T47D (cell line): ENCODE data around the gene SAPCD2.

Experiments used
- DNase-seq, 2 experiments: peaks; one replicate each; pipeline versions ENCODE4 v3.0.0 to v3.0.0-alpha.2; 2011 to 2012; ENCODE audit warnings: low read depth in 1 of 2, low spot score in 1 of 2
- JUND ChIP-seq: IDR thresholded peaks from 2 replicates; pipeline ENCODE4 v1.6.1; 2012; ENCODE audit warnings: low read depth
- in situ Hi-C: cut with HindIII; loops from 2 replicates; pipeline ENCODE4 v1.10.0; 2016; ENCODE audit warnings: low sequenced_read_pairs, low pct_unique_long_range_greater_than_20kb

Gene SAPCD2

DNA sequence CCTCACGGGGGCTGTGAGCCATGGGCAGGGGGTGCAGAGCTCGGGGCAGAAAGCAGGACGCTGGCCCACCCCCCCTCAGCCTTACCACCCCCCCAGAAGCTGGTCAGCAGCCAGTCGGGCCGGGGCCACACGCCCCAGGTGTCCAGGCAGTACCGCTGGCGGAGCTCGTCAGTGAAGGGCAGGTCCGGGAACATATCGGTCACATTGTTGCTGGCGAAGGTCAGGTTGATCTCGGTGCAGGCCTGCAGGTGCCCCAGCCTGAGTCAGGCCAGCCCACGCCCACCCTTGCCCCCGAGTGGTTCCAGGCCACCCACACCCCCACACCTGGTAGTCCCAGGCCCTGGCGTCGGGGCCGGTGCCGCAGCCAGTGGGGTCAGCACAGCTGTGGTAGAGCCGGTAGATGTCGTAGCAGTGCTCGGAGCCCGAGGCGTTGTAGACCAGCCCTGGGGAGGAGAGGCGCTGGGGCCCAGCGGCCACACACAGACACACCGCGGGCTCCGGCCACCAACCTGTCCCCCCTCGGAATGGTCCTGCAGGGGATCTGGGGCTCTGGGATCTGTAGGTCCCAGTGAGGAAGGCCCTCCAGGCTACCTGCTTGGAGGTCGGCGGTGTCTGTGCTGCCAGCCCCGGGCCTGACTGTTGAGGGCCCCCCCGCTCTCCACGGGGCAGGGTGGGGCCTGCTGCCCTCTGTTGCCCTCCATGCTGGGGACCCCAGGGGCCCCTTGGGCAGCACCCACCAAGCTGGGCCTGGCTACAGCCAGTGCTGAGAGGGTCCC is 41.6 kb upstream of the SAPCD2 start:
- no peak for DNase-seq
- no peak for TF ChIP-seq JUND
- in situ Hi-C loops, result no loop called here

DNA sequence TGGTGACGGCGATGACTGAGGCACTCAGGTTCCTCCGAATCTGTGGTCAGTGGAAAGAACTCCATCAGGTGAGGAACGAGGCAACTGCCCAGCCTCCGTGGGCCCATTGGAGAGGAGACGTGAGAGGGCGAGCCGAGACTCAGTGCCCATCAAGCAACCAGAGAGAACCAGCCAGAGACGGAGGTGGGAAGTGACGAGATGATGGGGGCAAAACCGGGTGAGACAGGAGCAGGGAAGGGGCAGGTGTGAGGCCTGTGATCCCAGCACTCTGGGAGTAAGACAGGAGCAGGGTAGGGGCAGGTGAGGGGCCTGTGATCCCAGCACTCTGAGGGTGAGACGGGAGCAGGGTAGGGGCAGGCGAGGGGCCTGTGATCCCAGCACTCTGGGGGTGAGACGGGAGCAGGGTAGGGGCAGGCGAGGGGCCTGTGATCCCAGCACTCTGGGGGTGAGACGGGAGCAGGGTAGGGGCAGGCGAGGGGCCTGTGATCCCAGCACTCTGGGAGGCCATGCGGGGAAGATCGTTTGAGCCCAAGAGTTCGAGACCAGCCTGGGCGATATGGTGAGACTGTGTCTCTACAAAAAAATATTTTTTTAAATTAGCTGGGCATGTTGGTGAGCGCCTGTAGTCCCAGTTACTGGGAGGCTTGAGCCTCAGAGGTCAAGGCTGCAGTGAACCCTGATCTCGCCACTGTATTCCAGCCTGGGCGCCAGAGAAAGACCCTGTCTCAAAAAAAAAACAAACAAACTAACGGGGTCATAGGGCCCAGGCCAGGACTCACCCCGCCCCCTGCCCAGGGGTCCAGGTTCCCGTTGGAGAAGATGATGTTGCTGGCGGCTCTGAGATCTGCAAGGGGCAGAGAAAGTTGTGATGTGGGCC is 40.8 kb upstream of the SAPCD2 start:
- in situ Hi-C loops, result no loop called here
- TF ChIP-seq JUND, result no peak
- DNase-seq, result no peak

DNA sequence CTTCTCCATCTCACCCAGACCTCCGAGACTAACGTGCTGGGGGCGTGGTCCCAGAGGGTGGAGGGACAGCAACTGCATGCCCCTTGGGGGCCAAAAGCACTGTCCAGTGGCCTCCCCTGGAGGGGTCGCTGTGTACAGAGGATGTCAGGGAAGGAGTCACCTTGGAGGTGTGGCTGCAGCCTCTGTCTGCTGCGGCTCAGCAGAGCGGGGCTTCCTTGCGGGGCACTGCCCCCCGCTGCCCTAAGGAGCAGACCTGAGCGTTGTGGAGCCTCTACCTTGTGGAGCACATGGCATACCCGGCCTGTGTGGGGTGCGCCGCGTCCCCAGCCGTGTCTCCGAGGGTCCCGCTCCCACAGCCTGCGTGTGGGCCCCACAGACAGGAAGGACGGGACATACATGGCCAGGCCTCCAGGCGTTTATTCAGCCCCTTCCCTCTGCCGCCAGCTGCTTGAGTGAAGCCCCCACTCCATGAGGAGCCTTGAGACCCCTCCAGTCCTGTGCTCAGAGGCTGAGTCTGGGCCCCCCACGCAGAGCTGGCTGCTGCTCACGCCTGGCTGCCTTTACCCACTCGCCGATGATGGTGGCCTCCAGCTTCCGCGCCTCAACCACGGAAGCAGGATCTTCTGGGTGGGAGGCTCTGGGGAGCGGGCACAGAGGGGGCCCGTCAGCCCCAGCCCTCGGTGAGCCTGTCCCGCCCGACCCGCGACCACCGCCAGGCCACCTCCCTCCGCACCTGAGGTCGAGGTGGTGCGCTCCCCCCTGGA is 40.0 kb upstream of the SAPCD2 start:
- DNase-seq, result no peak
- in situ Hi-C loops, result no loop called here
- no peak for TF ChIP-seq JUND

DNA sequence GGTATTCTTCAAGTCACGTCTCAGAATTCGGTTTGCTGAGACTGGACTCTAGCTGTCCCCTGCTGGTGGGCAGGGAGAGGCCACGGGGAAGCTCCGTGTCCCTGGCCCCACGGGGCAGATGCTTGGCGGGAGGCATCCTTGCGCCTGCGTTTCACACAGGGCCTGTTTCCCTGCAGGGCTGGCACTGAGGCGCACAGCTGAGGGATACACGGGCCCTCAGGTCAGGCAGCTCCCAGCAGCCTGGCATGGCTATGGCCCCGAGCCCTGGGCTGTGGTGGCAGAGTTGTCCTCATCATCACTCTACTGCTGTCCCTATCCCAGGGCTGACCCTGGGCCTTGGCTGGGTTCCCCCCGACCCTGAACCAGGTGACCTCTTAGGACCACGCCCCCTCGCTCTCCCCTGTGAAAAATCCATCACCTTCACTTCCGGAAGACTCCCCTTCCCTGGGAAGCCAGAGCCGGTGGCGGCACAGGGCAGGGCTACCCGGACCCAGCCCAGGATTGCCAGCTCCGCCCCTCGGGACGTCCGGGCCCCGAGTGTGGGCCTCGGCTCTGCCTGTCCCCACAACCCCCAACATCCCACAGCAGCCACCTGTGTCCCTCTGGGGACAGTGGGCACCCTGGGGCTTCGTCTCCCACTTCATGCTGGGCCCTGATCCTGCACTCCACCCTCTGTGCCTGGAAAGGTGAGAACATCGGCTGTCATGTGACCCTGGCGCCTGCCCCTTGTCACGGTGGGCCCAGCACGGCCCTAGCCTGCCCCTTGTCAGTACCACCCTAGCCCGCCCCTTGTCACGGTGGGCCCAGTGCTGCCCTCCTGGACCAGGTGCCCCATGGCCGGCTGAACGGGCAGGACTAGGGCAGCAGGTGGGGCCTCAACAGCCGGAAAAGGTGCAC is 39.1 kb upstream of the SAPCD2 start:
- in situ Hi-C loops, result no loop called here
- no peak for DNase-seq
- TF ChIP-seq JUND, result no peak

DNA sequence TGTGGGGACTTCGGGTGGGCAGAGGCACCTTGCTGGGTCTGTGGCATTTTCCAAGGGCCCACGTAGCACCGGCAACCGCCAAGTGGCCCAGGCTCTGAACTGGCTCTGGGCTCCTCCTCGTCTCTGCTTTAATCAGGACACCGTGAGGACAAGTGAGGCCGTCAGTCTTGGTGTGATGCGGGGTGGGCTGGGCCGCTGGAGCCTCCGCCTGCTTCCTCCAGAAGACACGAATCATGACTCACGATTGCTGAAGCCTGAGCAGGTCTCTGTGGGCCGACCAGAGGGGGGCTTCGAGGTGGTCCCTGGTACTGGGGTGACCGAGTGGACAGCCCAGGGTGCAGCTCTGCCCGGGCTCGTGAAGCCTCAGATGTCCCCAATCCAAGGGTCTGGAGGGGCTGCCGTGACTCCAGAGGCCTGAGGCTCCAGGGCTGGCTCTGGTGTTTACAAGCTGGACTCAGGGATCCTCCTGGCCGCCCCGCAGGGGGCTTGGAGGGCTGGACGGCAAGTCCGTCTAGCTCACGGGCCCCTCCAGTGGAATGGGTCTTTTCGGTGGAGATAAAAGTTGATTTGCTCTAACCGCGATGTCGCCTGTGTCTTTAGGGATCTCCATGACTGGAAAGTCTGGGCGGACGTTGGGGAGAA is 38.4 kb upstream of the SAPCD2 start:
- in situ Hi-C loops, result no loop called here
- no peak for TF ChIP-seq JUND
- DNase-seq, result no peak

DNA sequence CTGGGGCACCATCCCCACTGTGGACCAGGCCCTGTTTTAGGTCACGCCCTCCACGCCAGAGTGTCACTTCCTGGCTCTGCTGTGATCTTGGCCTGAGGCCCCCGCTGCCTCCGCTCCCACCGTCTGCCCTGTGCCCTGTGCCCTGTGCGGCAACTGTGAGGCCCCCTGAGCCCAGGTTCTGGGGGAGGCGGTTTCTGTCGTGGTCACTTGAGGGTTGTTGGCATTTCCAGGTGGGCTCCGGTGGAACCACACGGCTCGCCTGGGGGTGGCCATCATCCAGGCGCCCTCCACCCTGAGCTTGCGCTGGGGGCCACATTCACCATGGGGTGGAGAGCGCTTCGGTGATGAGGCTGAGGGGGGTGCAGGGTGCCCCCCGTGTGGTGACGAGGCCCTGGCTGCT is 37.6 kb upstream of the SAPCD2 start:
- no peak for TF ChIP-seq JUND
- in situ Hi-C loops, result no loop called here
- no peak for DNase-seq

DNA sequence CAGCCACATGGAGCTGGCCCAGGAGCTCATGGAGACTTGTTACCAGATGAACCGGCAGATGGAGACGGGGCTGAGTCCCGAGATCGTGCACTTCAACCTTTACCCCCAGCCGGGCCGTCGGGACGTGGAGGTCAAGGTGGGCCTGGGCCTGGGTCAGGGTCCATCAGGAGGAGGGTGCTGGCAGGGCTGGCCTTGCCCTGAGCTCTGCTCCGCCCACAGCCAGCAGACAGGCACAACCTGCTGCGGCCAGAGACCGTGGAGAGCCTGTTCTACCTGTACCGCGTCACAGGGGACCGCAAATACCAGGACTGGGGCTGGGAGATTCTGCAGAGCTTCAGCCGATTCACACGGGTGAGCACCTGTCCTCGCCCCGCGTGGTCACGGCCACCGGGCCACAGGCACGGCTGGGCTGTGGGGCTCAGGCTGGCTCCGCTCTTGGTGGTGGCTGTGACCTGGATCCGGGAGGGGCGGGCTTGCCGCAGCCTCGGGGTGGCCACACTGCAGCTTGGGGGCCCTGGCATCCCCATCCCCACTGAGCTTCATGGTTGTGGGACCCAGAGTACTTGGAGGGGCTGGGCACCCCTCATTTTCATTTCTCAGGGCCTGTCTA is 37.1 kb upstream of the SAPCD2 start:
- no peak for TF ChIP-seq JUND
- no peak for DNase-seq
- in situ Hi-C loops, result no loop called here

DNA sequence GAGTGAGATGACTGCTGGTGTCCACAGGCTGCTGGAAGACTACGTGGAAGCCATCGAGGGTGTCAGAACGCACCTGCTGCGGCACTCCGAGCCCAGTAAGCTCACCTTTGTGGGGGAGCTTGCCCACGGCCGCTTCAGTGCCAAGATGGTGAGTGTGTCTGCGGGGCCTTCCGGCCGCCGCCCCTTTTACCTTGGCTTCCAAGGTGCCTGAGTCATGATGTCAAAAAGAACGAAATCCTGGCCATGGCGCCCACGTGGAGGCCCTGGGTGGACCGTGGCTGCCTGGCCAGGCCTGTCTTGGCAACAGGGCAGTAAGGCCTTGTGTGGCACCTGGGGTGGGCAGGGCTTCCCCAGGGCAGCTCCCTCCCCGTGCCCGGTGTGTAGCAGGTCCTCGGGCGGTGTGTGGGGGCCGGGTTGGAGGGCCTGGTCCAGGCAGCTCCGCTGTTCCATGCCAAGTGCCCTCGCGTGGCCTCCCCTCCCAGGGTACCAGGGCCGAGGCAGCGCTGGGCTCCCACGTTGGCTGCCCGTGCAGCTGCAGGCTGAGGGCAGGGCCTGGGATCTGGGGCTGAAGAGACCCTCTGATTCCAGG is 36.4 kb upstream of the SAPCD2 start:
- TF ChIP-seq JUND, result no peak
- in situ Hi-C loops, result no loop called here
- no peak for DNase-seq

DNA sequence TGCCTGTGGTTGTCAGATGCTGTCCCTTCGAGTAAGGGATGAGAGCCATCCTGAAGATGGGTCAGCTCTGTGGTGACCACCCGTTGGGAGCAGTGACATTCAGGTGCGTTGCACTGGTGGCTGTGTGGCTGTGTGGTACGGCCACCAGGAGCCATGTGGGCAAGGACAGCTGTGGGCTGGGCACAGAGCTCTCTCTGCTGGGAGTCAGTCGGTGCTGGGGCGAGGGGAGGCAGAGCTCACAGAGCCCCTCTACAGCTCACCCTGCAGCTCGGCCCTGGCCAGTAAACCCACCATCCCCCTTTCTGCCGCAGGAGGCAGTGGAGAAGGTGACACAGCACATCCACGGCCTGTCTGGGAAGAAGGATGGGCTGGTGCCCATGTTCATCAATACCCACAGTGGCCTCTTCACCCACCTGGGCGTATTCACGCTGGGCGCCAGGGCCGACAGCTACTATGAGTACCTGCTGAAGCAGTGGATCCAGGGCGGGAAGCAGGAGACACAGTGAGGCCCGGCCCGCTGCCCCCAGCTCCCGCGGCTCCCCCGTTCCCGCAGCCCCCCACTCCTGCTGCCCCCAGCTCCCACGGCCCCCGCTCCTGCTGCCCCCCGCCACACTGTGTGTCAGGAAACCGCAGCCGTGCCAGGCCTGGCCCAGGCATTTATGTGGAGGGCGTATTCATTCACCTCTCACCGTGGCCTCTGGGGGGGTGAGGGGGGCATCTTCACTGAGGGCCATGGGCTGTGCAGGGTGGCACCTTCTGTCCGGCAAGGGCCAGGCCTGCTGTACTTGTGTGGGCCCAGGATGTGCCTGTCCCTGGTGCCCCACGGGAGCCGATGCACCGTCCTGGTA is 35.7 kb upstream of the SAPCD2 start:
- DNase-seq, result no peak
- TF ChIP-seq JUND, result no peak
- in situ Hi-C loops, result no loop called here
